ENCODE results near the gene RHBDF2.

RHBDF2 gene

GRCh38 chr17:76472726-76473125 lies 28.5 kb downstream of the RHBDF2 start:
- no peak for TF ChIP-seq TAF1 (IDR thresholded peaks at IDR 0.05; ENCODE audit: borderline replicate concordance, insufficient read depth, low read length)
- TF ChIP-seq POLR2AphosphoS5 (IDR thresholded peaks at IDR 0.05; ENCODE audit: low read depth, low read length): no peak
- no peak for TF ChIP-seq SIN3A (IDR thresholded peaks at IDR 0.05; ENCODE audit: borderline replicate concordance, insufficient read depth, low read length)
- no peak for TF ChIP-seq FOXP2 (optimal IDR thresholded peaks at IDR 0.05; ENCODE audit: borderline replicate concordance, extremely low read depth, extremely low read length, insufficient read depth)
- TF ChIP-seq REST (IDR thresholded peaks at IDR 0.05; ENCODE audit: insufficient read depth in 1 of 2, low read depth in 2 of 2, low read length in 2 of 2): no peak

- TF ChIP-seq SIN3A (IDR thresholded peaks at IDR 0.05; ENCODE audit: borderline replicate concordance, insufficient read depth, low read length) (no peak), POLR2AphosphoS5 (IDR thresholded peaks at IDR 0.05; ENCODE audit: low read depth, low read length) (no peak), TAF1 (IDR thresholded peaks at IDR 0.05; ENCODE audit: borderline replicate concordance, insufficient read depth, low read length) (no peak), FOXP2 (optimal IDR thresholded peaks at IDR 0.05; ENCODE audit: borderline replicate concordance, extremely low read depth, extremely low read length, insufficient read depth) (no peak), REST (IDR thresholded peaks at IDR 0.05; ENCODE audit: insufficient read depth in 1 of 2, low read depth in 2 of 2, low read length in 2 of 2) (no peak)
Measured at GRCh38 chr17:76472258-76472645, 29.0 kb downstream of the RHBDF2 start.

- no peak for TF ChIP-seq SIN3A (IDR thresholded peaks at IDR 0.05; ENCODE audit: borderline replicate concordance, insufficient read depth, low read length)
- no peak for TF ChIP-seq FOXP2 (optimal IDR thresholded peaks at IDR 0.05; ENCODE audit: borderline replicate concordance, extremely low read depth, extremely low read length, insufficient read depth)
- no peak for TF ChIP-seq TAF1 (IDR thresholded peaks at IDR 0.05; ENCODE audit: borderline replicate concordance, insufficient read depth, low read length)
Measured at GRCh38 chr17:76471498-76472257, 29.5 kb downstream of the RHBDF2 start.

- TF ChIP-seq FOXP2 (optimal IDR thresholded peaks at IDR 0.05; ENCODE audit: borderline replicate concordance, extremely low read depth, extremely low read length, insufficient read depth) (no peak), SIN3A (IDR thresholded peaks at IDR 0.05; ENCODE audit: borderline replicate concordance, insufficient read depth, low read length) (no peak), REST (IDR thresholded peaks at IDR 0.05; ENCODE audit: insufficient read depth in 1 of 2, low read depth in 2 of 2, low read length in 2 of 2) (no peak), TAF1 (IDR thresholded peaks at IDR 0.05; ENCODE audit: borderline replicate concordance, insufficient read depth, low read length) (no peak), POLR2AphosphoS5 (IDR thresholded peaks at IDR 0.05; ENCODE audit: low read depth, low read length) (no peak)
Measured at GRCh38 chr17:76469991-76470739, 31.1 kb downstream of the RHBDF2 start.

DNA sequence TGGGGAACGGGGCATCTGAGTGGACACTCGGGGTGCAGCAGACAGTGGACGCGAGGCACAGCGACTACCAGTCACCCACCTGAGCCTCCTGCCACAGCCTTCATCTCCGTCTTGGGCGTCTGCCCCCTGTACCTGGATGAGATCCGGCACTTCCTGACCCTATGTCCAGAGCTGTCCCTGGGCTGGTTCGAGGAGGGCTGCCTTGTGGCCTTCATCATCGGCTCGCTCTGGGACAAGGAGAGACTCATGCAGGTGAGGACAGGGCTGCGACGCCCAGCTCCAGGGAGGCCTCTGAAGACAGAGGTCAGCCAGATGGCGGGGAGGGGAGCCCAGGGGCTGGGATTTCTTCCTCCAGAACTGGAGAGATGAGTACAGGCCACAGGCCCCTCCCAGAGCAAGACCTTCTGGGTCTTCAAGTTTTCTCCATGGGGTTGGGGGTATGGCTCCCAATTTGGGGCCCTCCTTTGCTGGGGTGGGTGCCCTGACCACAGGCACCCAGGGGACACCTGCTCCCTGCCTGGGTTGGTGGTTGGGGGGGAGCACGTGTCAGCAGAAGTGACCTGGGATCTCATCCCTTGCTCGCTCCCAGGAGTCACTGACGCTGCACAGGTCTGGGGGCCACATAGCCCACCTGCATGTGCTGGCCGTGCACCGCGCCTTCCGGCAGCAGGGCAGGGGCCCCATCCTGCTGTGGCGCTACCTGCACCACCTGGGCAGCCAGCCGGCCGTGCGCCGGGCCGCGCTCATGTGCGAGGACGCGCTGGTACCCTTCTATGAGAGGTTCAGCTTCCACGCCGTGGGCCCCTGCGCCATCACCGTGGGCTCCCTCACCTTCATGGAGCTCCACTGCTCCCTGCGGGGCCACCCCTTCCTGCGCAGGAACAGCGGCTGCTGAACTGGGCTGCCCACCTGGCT lies 31.9 kb downstream of the RHBDF2 start:
- TF ChIP-seq SIN3A (IDR thresholded peaks at IDR 0.05; ENCODE audit: borderline replicate concordance, insufficient read depth, low read length) (no peak), TAF1 (IDR thresholded peaks at IDR 0.05; ENCODE audit: borderline replicate concordance, insufficient read depth, low read length) (no peak), POLR2AphosphoS5 (IDR thresholded peaks at IDR 0.05; ENCODE audit: low read depth, low read length) (no peak), REST (IDR thresholded peaks at IDR 0.05; ENCODE audit: insufficient read depth in 1 of 2, low read depth in 2 of 2, low read length in 2 of 2) (no peak), FOXP2 (optimal IDR thresholded peaks at IDR 0.05; ENCODE audit: borderline replicate concordance, extremely low read depth, extremely low read length, insufficient read depth) (no peak)
